GM12875 (cell line): ENCODE results near the gene PRDX1.
"Not testable (repeated sequence)": the region's sequence is repeated elsewhere in the genome, so short reads cannot be mapped to it uniquely, and the experiment has no call there.

Experiments used
- H3K4me3 ChIP-seq: one replicate; pipeline ENCODE4 v1.5.1; 2011; ENCODE audit warnings: low read depth, low read length, control low read depth
- CTCF ChIP-seq: IDR thresholded peaks from 2 replicates; pipeline ENCODE4 v1.5.1; 2011; ENCODE audit warnings: low read depth, mild to moderate bottlenecking, control low read depth, inconsistent platforms, low read length, moderate library complexity, borderline replicate concordance; ENCODE audit not compliant: insufficient read depth

PRDX1 gene

GRCh38 chr1:45536886-45537285 lies 15.2 kb upstream of the PRDX1 start:
- H3K4me3 ChIP-seq: no peak overlapping the region
- TF ChIP-seq CTCF: no peak

- no peak for TF ChIP-seq CTCF
- H3K4me3 ChIP-seq: no peak overlapping the region
Observed at GRCh38 chr1:45535988-45536766, 14.5 kb upstream of the PRDX1 start.

GRCh38 chr1:45531873-45532272 lies 10.2 kb upstream of the PRDX1 start:
- no peak for TF ChIP-seq CTCF
- no peak overlapping the region for H3K4me3 ChIP-seq

GRCh38 chr1:45530632-45531135 lies 9.0 kb upstream of the PRDX1 start:
- no peak for TF ChIP-seq CTCF
- H3K4me3 ChIP-seq: no peak overlapping the region

GRCh38 chr1:45526135-45526644 lies 4.5 kb upstream of the PRDX1 start:
- no peak for TF ChIP-seq CTCF
- no peak overlapping the region for H3K4me3 ChIP-seq

- H3K4me3 ChIP-seq: not testable (repeated sequence)
Observed at GRCh38 chr1:45523975-45524374, 2.3 kb upstream of the PRDX1 start.

- H3K4me3 ChIP-seq: not testable (repeated sequence)
Observed at GRCh38 chr1:45523516-45523915, 1.8 kb upstream of the PRDX1 start.

GRCh38 chr1:45522324-45523104 lies 830 bp upstream of the PRDX1 start:
- H3K4me3 ChIP-seq: peak overlapping the region; percentile 88
- no peak for TF ChIP-seq CTCF

GRCh38 chr1:45519774-45520173 lies 1.9 kb downstream of the PRDX1 start:
- H3K4me3 ChIP-seq: peak overlapping the region; percentile 88
